Ramos (cell line): ENCODE results near the gene ALG5.

Experiments used
- in situ Hi-C: fragments of 300-500 bp; cut with MboI; formaldehyde crosslinking; loops from one replicate; pipeline ENCODE4 v1.14.3; 2022; ENCODE audit warnings: low sequenced_read_pairs; ENCODE audit not compliant: unreplicated experiment

The ALG5 gene

DNA sequence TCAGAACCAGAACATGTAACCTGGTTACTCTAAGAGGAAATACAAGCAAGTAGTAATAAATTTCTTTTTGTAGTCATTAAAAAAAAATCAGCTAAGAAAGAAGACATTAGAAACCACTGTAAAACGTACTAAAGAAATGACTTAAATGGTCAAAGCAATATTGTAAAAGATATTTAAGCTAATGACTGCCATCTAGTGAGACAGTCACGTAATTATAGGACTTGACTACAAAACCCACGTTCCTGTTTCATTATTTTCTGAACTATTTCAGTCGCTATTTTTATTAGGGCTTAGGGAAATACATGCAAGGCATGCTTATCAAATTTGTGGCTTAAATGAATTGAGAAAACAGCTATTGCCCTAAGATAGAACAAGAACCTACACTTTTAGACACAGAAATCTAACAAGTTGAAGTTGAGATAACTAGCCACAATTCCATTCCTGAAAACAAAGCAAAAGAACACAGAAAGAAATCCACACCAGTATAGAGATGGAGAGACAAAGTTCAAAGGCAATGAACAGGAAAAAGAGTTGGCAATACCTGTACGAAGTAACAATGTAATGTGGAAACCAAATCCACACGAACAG lies 17.9 kb downstream of the ALG5 start:
- in situ Hi-C loops, result no loop called here

DNA sequence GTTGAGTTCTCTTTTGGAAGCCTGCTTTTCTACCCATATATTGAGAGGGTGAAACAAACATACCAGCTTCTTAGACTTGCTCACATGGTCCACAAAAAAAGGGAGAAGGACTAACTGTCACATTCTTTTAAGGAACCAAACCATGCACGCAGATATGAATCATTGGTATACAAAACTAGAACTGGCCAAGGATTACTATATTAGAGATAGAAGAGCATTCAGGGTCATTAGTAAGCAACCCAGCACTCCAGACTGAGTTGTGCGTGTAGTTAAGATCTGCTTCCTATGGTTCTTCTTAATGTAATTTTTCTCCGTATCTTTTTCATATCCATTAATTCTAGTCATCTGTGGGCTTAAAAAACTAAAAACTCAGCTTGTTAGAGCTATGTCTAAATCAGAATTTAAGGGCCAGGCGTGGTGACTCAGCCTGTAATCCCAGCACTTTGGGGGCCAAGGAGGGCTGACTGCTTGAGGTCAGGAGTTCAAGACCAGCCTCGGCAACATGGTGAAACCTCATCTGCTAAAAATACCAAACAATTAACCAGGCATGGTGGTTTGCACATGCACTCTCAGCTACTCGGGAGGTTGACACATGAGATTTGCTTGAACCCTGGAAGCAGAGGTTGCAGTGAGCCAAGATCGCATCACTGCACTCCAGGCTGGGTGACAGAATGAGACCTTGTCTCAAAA lies 19.6 kb downstream of the ALG5 start:
- in situ Hi-C loops, result no loop called here

DNA sequence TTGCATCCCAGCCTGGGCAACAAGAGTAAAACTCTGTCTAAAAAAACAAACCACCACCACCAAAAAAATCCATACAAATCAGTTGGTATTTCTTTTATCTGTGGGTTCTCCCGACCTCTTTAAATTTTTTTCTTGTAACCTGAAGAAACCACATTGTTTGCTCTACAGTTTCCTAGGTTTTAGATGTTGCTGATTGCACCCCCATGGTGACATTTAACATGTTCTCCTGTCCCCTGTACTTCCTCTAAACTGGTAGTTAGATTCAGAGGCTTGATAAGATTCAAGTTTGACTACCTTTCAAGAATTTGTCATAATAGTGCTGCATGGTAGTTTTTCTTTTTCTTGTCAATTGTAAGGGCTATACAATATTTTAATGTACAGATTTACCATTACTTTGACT lies 24.0 kb downstream of the ALG5 start:
- in situ Hi-C loops, result no loop called here

- in situ Hi-C loops, result no loop called here
Observed at GRCh38 chr13:36973621-36974295, 25.4 kb downstream of the ALG5 start.

GRCh38 chr13:36973009-36973408 lies 26.1 kb downstream of the ALG5 start:
- in situ Hi-C loops, result no loop called here

DNA sequence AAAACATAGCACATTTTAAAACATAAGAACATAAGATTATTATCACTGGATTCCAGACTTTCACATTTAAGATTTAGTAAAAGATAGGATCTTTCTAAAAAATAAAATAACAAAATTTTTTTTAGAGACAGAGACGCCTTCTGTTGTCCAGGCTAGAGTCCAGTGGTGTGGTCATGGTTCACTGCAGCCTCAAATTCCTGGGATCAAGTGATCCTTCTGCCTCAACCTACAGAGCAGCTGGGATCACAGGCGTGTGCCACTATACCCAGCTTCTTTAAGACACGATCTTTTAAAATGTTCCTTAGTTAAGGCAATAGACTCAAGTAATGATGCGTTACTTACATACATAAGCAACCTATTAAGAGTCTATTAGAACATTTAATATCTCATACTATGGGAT lies 32.7 kb downstream of the ALG5 start:
- in situ Hi-C loops, result no loop called here

- in situ Hi-C loops, result no loop called here
Observed at GRCh38 chr13:36965767-36966166, 33.4 kb downstream of the ALG5 start.

DNA sequence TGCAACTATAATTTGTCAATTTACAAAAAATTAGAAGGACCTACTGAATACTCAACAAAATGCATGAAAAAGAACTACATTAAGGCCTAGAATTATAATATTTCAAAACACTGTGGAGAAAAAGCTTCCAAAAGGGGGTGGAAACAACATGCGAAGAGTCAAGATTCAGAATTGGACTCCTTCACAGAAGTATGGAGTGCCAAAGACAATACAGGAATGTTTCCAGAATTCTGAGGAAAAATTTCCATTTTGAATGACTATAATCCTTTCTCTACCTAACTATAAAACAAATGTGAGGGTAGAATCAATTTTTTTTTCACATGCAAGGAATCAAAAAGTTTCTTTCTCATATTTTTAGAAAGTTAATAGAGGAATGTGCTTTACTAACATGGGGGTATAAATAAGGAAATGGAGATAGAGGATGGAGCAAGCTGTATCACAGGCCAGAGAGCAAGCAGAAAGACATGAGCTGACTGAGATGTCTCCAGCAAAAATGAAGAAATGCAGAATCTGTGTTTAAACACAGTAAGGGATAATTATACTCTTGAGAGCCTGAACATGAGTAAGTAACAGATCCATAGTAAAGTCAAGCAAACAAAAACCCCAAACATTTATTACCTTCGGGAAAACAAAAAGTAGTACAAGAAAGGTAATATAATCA lies 39.6 kb downstream of the ALG5 start:
- in situ Hi-C loops, result no loop called here

DNA sequence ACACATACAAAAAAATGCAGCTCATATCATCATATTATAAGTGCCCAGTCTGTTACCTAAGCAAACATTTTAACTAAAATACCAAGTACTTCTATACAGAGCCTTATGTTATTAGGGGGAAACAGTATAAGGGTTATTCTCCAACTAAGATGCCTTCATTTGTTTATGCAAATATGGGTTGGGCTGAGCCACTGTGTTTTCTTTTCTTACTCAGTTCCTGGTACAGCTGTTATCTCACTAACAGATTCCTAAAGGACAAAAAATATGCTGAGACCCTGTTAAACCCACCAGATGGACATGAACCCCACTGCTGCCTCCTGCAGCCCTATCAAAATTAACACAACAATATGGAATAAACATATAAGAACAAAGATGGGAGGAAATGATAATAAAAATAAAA lies 44.6 kb downstream of the ALG5 start:
- in situ Hi-C loops, result no loop called here

GRCh38 chr13:36950920-36951319 lies 48.2 kb downstream of the ALG5 start:
- in situ Hi-C loops, result no loop called here

DNA sequence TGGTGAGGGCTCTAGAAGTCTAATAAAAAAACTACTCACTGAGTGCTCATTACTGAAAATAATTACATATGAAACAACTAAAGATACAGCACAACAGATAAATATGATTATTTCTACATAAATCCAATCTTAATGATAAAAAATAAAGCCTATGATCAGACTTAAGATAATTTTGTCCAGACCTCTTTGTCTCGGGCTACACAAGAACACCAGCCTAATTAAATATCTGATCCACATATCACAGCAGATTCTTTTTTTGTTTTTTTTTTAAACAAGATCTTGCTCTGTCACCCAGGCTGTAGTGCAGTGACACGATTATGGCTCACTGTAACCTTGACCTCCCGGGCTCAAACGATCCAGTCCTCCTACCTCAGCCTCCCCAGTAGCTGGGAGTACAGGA lies 48.8 kb downstream of the ALG5 start:
- in situ Hi-C loops, result no loop called here

DNA sequence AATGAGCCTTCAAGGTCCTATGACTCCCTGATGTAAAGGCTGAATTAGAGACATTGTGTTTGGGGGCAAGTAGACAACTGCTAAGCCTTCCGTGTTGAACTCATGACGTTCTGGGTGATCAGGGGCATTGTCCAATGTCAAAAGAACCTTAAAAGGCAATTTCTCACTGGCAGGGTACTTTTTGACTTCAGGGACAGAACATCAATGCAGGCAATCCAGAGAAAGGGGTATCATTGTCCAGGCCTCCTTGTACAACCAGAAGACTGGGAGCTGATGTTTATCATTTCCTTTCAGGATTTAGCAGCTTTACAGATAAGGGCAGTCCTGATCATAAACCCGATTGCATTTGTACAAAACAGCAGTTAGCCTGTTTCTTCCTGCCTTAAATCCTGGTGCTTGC lies 54.1 kb downstream of the ALG5 start:
- in situ Hi-C loops, result no loop called here

- in situ Hi-C loops, result no loop called here
Observed at GRCh38 chr13:36925603-36926002, 73.5 kb downstream of the ALG5 start.

GRCh38 chr13:36924001-36924400 lies 75.1 kb downstream of the ALG5 start:
- in situ Hi-C loops, result no loop called here

- in situ Hi-C loops, result no loop called here
Observed at GRCh38 chr13:36921631-36922301, 77.4 kb downstream of the ALG5 start.

- in situ Hi-C loops, result no loop called here
Observed at GRCh38 chr13:36920616-36921185, 78.4 kb downstream of the ALG5 start.

- in situ Hi-C loops, result no loop called here
Observed at GRCh38 chr13:36919833-36920615, 79.1 kb downstream of the ALG5 start, which contains the start of gene SMAD9. TSS of gene SMAD9 (minus strand) at chr13:36920238. CDS start at chr13:36879689, 40,549 bp downstream.

- in situ Hi-C loops, result no loop called here
Observed at GRCh38 chr13:36919171-36919832, 79.8 kb downstream of the ALG5 start.
